GM23248 (cell line): ENCODE data around the gene HMGXB3. TPM values are rescaled to one million over a fixed set of nuclear protein-coding genes. Genes with fewer than 3 reads are reported as not detected.

Experiments used
- DNase-seq: peaks from one replicate; pipeline ENCODE4 v3.0.0-alpha.2; 2015
- H2AFZ ChIP-seq: fragments of 200-600 bp; sonication (generic); 2 replicates; pipeline ENCODE4 v1.6.1; 2016; ENCODE audit warnings: antibody characterized with exemption
- H3F3A ChIP-seq: fragments of 200-600 bp; sonication (generic); 2 replicates; pipeline ENCODE4 v1.6.1; 2016; ENCODE audit warnings: mild to moderate bottlenecking, antibody characterized with exemption, mixed run types; ENCODE audit not compliant: insufficient read depth
- H3K27ac ChIP-seq: fragments of 200-600 bp; sonication (generic); 2 replicates; pipeline ENCODE4 v1.5.1; 2016; ENCODE audit warnings: mild to moderate bottlenecking
- H3K27me3 ChIP-seq: fragments of 200-600 bp; sonication (generic); replicated peaks from 2 replicates; pipeline ENCODE4 v1.6.1; 2016; ENCODE audit warnings: mild to moderate bottlenecking; ENCODE audit not compliant: insufficient read depth
- H3K36me3 ChIP-seq: fragments of 200-600 bp; sonication (generic); 2 replicates; pipeline ENCODE4 v1.6.1; 2016; ENCODE audit warnings: low read depth, mild to moderate bottlenecking
- H3K4me1 ChIP-seq: fragments of 200-600 bp; sonication (generic); 2 replicates; pipeline ENCODE4 v1.6.1; 2016; ENCODE audit warnings: mild to moderate bottlenecking; ENCODE audit not compliant: insufficient read depth
- H3K4me2 ChIP-seq: fragments of 200-600 bp; sonication (generic); one replicate; pipeline ENCODE4 v1.6.1; 2016; ENCODE audit warnings: mild to moderate bottlenecking; ENCODE audit not compliant: unreplicated experiment
- H3K4me3 ChIP-seq: fragments of 200-600 bp; sonication (generic); 2 replicates; pipeline ENCODE4 v1.5.1; 2016; ENCODE audit warnings: mild to moderate bottlenecking
- H3K79me2 ChIP-seq: fragments of 200-600 bp; sonication (generic); 2 replicates; pipeline ENCODE4 v1.6.1; 2016; ENCODE audit warnings: mild to moderate bottlenecking; ENCODE audit not compliant: insufficient read depth
- H3K9ac ChIP-seq: fragments of 200-600 bp; sonication (generic); 2 replicates; pipeline ENCODE4 v1.6.1; 2016; ENCODE audit warnings: mild to moderate bottlenecking
- H3K9me2 ChIP-seq: fragments of 200-600 bp; sonication (generic); 2 replicates; pipeline ENCODE4 v1.6.1; 2016; ENCODE audit warnings: mixed run types, mild to moderate bottlenecking, moderate library complexity; ENCODE audit not compliant: insufficient read depth
- H3K9me3 ChIP-seq: fragments of 200-600 bp; sonication (generic); one replicate; pipeline ENCODE4 v1.6.1; 2017; ENCODE audit warnings: low read depth
- H4K20me1 ChIP-seq: fragments of 200-600 bp; sonication (generic); 2 replicates; pipeline ENCODE4 v1.6.0; 2016; ENCODE audit not compliant: insufficient read depth
- EZH2 ChIP-seq: fragments of 200-600 bp; sonication (generic); IDR thresholded peaks from 2 replicates; pipeline ENCODE4 v1.6.1; 2018; ENCODE audit warnings: antibody characterized with exemption, mild to moderate bottlenecking; ENCODE audit not compliant: insufficient read depth, poor library complexity, severe bottlenecking
- EZH2phosphoT487 ChIP-seq: fragments of 200-600 bp; sonication (generic); IDR thresholded peaks from 2 replicates; pipeline ENCODE4 v1.6.1; 2018; ENCODE audit warnings: antibody characterized with exemption, moderate library complexity, mild to moderate bottlenecking, low read depth; ENCODE audit not compliant: insufficient read depth
- WGBS, 2 experiments: methylation state at CpG; one replicate each; pipeline ENCODE4 v1.1.6; 2015 to 2017; ENCODE audit warnings: low lambda C conversion rate in 2 of 2, low coverage in 1 of 2; ENCODE audit errors: missing lambda C conversion rate in 2 of 2; 5-methylcytosine and 5-hydroxymethylcytosine counted together
- in situ Hi-C: fragments of 300-500 bp; cut with MboI; formaldehyde crosslinking; loops from 2 replicates; pipeline ENCODE4 v1.15.0; 2020
- polyA plus RNA-seq: library from polyadenylated mRNA; unstranded; fragments of >200 nt; fragmentation: Nextera tagmentation; extraction: Ambion mirVana; gene quantifications from 2 replicates; pipeline ENCODE4 v1.2.1, GENCODE V29; 2016
- total RNA-seq: library from RNA; depleted of rRNA; stranded (reverse); fragments of >200 nt; shearing (Covaris generic); gene quantifications from 2 replicates; pipeline ENCODE4 v1.2.3, GENCODE V29; 2014

Gene HMGXB3
- total and polyA plus RNA-seq, 2 experiments from 2014 or later, result 13.6 to 46.5 TPM

- Histone ChIP-seq H3K27me3 (no peaks in the 10 kb centered on the region), H3K9ac (no peak overlapping the region), H3K27ac (peak overlapping the region; percentile 63), H3K9me2 (no peaks in the 10 kb centered on the region), H3K79me2 (no peaks in the 10 kb centered on the region), H3K36me3 (peaks cover 7% of the 10 kb centered on the region; the same call in 1 of the 2 replicates), H3K9me3 (no peaks in the 10 kb centered on the region), H3K4me3 (no peak overlapping the region), H3K4me1 (peaks cover 24% of the 10 kb centered on the region), H3F3A (peaks cover 12% of the 10 kb centered on the region), H3K4me2 (no peak overlapping the region), H2AFZ (no peak overlapping the region), H4K20me1 (no peaks in the 10 kb centered on the region)
- DNase-seq, result peak; percentile 34
- WGBS, 2 experiments, result 61 to 63% methylated on average over 5 of the region's 5 CpGs
- in situ Hi-C loops, result no loop called here
- TF ChIP-seq EZH2 (no peak), EZH2phosphoT487 (no peak)
Measured at GRCh38 chr5:150057996-150058395, 57.5 kb downstream of the HMGXB3 start.

GRCh38 chr5:150058480-150059126, 58.1 kb downstream of the HMGXB3 start:
- TF ChIP-seq EZH2phosphoT487 (no peak), EZH2 (no peak)
- no peaks in the 10 kb centered on the region for H3K79me2 ChIP-seq
- H2AFZ ChIP-seq, result peak overlapping the region; percentile 43
- H4K20me1 ChIP-seq, result no peaks in the 10 kb centered on the region
- H3K4me3 ChIP-seq, result no peak overlapping the region
- H3K27me3 ChIP-seq, result no peaks in the 10 kb centered on the region
- peaks cover 7% of the 10 kb centered on the region; the same call in 1 of the 2 replicates for H3K36me3 ChIP-seq
- no peaks in the 10 kb centered on the region for H3K9me2 ChIP-seq
- no peaks in the 10 kb centered on the region for H3K9me3 ChIP-seq
- peaks cover 18% of the 10 kb centered on the region for H3K4me1 ChIP-seq
- in situ Hi-C loops, result no loop called here
- peak overlapping the region; percentile 31 for H3K4me2 ChIP-seq
- peaks cover 12% of the 10 kb centered on the region for H3F3A ChIP-seq
- 59 to 60% methylated on average over 6 of the region's 6 CpGs for WGBS, 2 experiments
- H3K27ac ChIP-seq, result peak overlapping the region; percentile 63
- peak; percentile 92 for DNase-seq
- H3K9ac ChIP-seq, result 0 out of 2 replicates have a peak overlapping the region, but pooled peaks have one; percentile 8

- Histone ChIP-seq H2AFZ (no peak overlapping the region), H3K27me3 (no peaks in the 10 kb centered on the region), H3K79me2 (no peaks in the 10 kb centered on the region), H3K27ac (no peak overlapping the region), H3K9me3 (no peaks in the 10 kb centered on the region), H3K9ac (no peak overlapping the region), H3K4me3 (no peak overlapping the region), H3F3A (peaks cover 12% of the 10 kb centered on the region), H3K4me1 (peaks cover 18% of the 10 kb centered on the region), H3K4me2 (no peak overlapping the region), H3K36me3 (peaks cover 5% of the 10 kb centered on the region; the same call in 1 of the 2 replicates), H4K20me1 (no peaks in the 10 kb centered on the region), H3K9me2 (no peaks in the 10 kb centered on the region)
- 90 to 94% methylated on average over 11 of the region's 11 CpGs for WGBS, 2 experiments
- in situ Hi-C loops, result no loop called here
- no peak for DNase-seq
- TF ChIP-seq EZH2phosphoT487 (no peak), EZH2 (no peak)
Measured at GRCh38 chr5:150059623-150060022, 59.1 kb downstream of the HMGXB3 start.

GRCh38 chr5:150060471-150060870, 59.9 kb downstream of the HMGXB3 start:
- Histone ChIP-seq H3K27ac (no peak overlapping the region), H3K9me3 (no peaks in the 10 kb centered on the region), H2AFZ (no peak overlapping the region), H3K4me3 (no peak overlapping the region), H3K4me1 (peaks cover 26% of the 10 kb centered on the region), H4K20me1 (no peaks in the 10 kb centered on the region), H3K4me2 (no peak overlapping the region), H3K9ac (no peak overlapping the region), H3K79me2 (no peaks in the 10 kb centered on the region), H3F3A (peaks cover 13% of the 10 kb centered on the region), H3K27me3 (no peaks in the 10 kb centered on the region), H3K36me3 (no peaks in the 10 kb centered on the region; the same call in 1 of the 2 replicates), H3K9me2 (no peaks in the 10 kb centered on the region)
- no peak for TF ChIP-seq EZH2
- no peak for TF ChIP-seq EZH2phosphoT487
- DNase-seq, result no peak
- WGBS, 2 experiments, result 84 to 90% methylated on average over 7 of the region's 7 CpGs
- in situ Hi-C loops, result no loop called here
